AG04450 (cell line): Measurements from ENCODE around the gene CBX6. TPM values are rescaled to one million over a fixed set of nuclear protein-coding genes. Genes with fewer than 3 reads are reported as not detected.

Experiments used
- CTCF ChIA-PET: fragments of 300-600, 350-600 bp; formaldehyde crosslinking; extraction: SDS; loops from one replicate; lab custom pipeline; 2022; ENCODE audit warnings: antibody characterized with exemption, inconsistent platforms; lab: Charles Lee
- POLR2A ChIA-PET: fragments of 350-600 bp; formaldehyde crosslinking; extraction: SDS; loops from one replicate; lab custom pipeline; 2021; ENCODE audit warnings: antibody characterized with exemption, inconsistent platforms; lab: Yijun Ruan, JAX
- DNase-seq: peaks from one replicate; pipeline ENCODE4 v3.0.0-alpha.2; 2011; ENCODE audit warnings: low read depth, low spot score
- H3K27ac ChIP-seq: one replicate; pipeline ENCODE4 v1.5.1; 2012; ENCODE audit warnings: low read depth, low read length, control low read depth
- H3K27me3 ChIP-seq: one replicate; pipeline ENCODE4 v1.6.0; 2012; ENCODE audit warnings: low read length; ENCODE audit not compliant: control insufficient read depth, insufficient read depth
- H3K4me3 ChIP-seq: 2 replicates; pipeline ENCODE4 v1.5.1; 2011; ENCODE audit warnings: mild to moderate bottlenecking, low read depth, low read length, control low read depth
- H3K9me3 ChIP-seq: 2 replicates; pipeline ENCODE4 v1.5.1; 2012; ENCODE audit warnings: low read length; ENCODE audit not compliant: control insufficient read depth, insufficient read depth
- CTCF ChIP-seq: IDR thresholded peaks from 2 replicates; pipeline ENCODE4 v1.5.1; 2011; ENCODE audit warnings: low read depth, low read length, control low read depth, inconsistent platforms
- polyA plus RNA-seq: library from polyadenylated mRNA; depleted of rRNA; stranded (reverse); fragments of >200 nt; gene quantifications from 2 replicates; pipeline ENCODE4 v1.2.3, GENCODE V29; 2011

CBX6 gene
- polyA plus RNA-seq, 1 experiment, result 14.7 TPM

- Histone ChIP-seq H3K9me3 (no peaks in the 10 kb centered on the region; the same call in 1 of the 2 replicates), H3K4me3 (peak overlapping the region; percentile 78), H3K27me3 (peaks cover 3% of the 10 kb centered on the region), H3K27ac (no peak overlapping the region)
- DNase-seq, result no peak
- POLR2A ChIA-PET, result interaction anchor here (0.6 to 2.4 kb wide), 6 partner anchors 53 to 448 kb away, joined by 3 to 10 read pairs (median 4); partner anchors contain the start of gene RPL3
- no peak for TF ChIP-seq CTCF
- CTCF ChIA-PET, result interaction anchor here (0.6 to 4.6 kb wide), 8 partner anchors 10 to 278 kb away, joined by 3 to 109 read pairs (median 10); partner anchors contain the start of gene APOBEC3C
Observed at GRCh38 chr22:38871360-38872171, 450 bp downstream of the CBX6 start.

- H3K4me3 ChIP-seq, result peak overlapping the region; percentile 78
- no peak overlapping the region for H3K27ac ChIP-seq
- DNase-seq, result no peak
- no peaks in the 10 kb centered on the region; the same call in 1 of the 2 replicates for H3K9me3 ChIP-seq
- no peak for TF ChIP-seq CTCF
- CTCF ChIA-PET, result interaction anchor here (0.6 to 4.6 kb wide), 18 partner anchors 9 to 278 kb away, joined by 3 to 109 read pairs (median 9); partner anchors contain the start of gene APOBEC3C
- POLR2A ChIA-PET, result interaction anchor here (1.2 to 2.4 kb wide), 4 partner anchors 53 to 448 kb away, joined by 3 to 8 read pairs (median 4); partner anchors contain the start of gene RPL3
- H3K27me3 ChIP-seq, result peaks cover 3% of the 10 kb centered on the region
Observed at GRCh38 chr22:38870791-38871359, 1.1 kb downstream of the CBX6 start.

GRCh38 chr22:38870312-38870741 is 1.7 kb downstream of the CBX6 start:
- DNase-seq, result peak; percentile 39
- CTCF ChIA-PET, result interaction anchor here (0.6 to 4.6 kb wide), 41 partner anchors 9 to 818 kb away, joined by 3 to 109 read pairs (median 4); partner anchors contain the start of genes APOBEC3B and APOBEC3C
- H3K9me3 ChIP-seq, result no peaks in the 10 kb centered on the region; the same call in 1 of the 2 replicates
- POLR2A ChIA-PET, result interaction anchor here (1.7 to 2.4 kb wide), 2 partner anchors 133 to 449 kb away, joined by 5 to 8 read pairs; partner anchors contain the start of gene RPL3
- H3K27ac ChIP-seq, result no peak overlapping the region
- TF ChIP-seq CTCF, result peak; percentile 93
- H3K27me3 ChIP-seq, result peaks cover 3% of the 10 kb centered on the region
- H3K4me3 ChIP-seq, result peak overlapping the region; percentile 78

GRCh38 chr22:38869663-38870062 is 2.4 kb downstream of the CBX6 start:
- peaks cover 2% of the 10 kb centered on the region for H3K27me3 ChIP-seq
- peak overlapping the region; percentile 21 for H3K27ac ChIP-seq
- ChIA-PET POLR2A (interaction anchor here (1.7 to 2.4 kb wide), 2 partner anchors 133 to 450 kb away, joined by 5 to 8 read pairs; partner anchors contain the start of gene RPL3), CTCF (interaction anchor here (0.5 to 4.6 kb wide), 45 partner anchors 8 to 817 kb away, joined by 3 to 109 read pairs (median 4); partner anchors contain the start of genes APOBEC3B and APOBEC3C)
- DNase-seq, result no peak
- no peaks in the 10 kb centered on the region; the same call in 1 of the 2 replicates for H3K9me3 ChIP-seq
- H3K4me3 ChIP-seq, result no peak overlapping the region
- no peak for TF ChIP-seq CTCF
